Fibroblast of mammary gland (primary cell): ENCODE results near the gene OSTN.
A peak's percentile ranks its signal among the peaks of the same experiment; 100 is the strongest.
"Not testable (repeated sequence)": the region's sequence is repeated elsewhere in the genome, so short reads cannot be mapped to it uniquely, and the experiment has no call there.

Experiments used
- DNase-seq: peaks from one replicate; pipeline ENCODE4 v3.0.0-alpha.2; 2010; ENCODE audit warnings: low read depth
- H3K4me3 ChIP-seq: 2 replicates; pipeline ENCODE4 v1.5.1; 2011; ENCODE audit warnings: low read depth, mild to moderate bottlenecking, low read length, moderate library complexity; ENCODE audit not compliant: control insufficient read depth
- TF ChIP-seq, protein P1 (sequence below): conservative IDR thresholded peaks from 2 replicates; pipeline ENCODE4 v1.5.1; 2011; ENCODE audit warnings: low read depth, low read length, inconsistent platforms; ENCODE audit not compliant: control insufficient read depth, insufficient read depth

Gene OSTN

DNA sequence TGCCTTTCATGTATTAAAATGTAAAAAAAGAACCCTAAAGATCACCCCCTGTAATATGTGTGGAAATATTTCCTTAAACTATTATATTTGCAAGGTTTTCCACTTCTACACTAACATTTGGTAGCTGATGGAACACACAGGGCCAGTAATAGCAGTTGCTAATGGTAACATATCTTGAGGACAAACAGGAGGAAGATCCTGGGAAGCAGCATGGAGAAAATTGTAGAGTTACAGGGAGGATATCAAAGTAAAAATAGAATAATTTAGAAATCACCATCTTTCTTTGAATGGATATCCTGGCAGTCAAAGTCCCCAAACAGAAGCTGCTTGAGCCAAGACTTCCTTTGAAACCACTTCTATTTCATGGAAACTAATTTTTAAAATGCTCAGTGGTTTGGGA lies 29.5 kb upstream of the OSTN start:
- TF ChIP-seq, protein P1, sequence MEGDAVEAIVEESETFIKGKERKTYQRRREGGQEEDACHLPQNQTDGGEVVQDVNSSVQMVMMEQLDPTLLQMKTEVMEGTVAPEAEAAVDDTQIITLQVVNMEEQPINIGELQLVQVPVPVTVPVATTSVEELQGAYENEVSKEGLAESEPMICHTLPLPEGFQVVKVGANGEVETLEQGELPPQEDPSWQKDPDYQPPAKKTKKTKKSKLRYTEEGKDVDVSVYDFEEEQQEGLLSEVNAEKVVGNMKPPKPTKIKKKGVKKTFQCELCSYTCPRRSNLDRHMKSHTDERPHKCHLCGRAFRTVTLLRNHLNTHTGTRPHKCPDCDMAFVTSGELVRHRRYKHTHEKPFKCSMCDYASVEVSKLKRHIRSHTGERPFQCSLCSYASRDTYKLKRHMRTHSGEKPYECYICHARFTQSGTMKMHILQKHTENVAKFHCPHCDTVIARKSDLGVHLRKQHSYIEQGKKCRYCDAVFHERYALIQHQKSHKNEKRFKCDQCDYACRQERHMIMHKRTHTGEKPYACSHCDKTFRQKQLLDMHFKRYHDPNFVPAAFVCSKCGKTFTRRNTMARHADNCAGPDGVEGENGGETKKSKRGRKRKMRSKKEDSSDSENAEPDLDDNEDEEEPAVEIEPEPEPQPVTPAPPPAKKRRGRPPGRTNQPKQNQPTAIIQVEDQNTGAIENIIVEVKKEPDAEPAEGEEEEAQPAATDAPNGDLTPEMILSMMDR, result no peak
- no peak overlapping the region for H3K4me3 ChIP-seq
- DNase-seq, result no peak

DNA sequence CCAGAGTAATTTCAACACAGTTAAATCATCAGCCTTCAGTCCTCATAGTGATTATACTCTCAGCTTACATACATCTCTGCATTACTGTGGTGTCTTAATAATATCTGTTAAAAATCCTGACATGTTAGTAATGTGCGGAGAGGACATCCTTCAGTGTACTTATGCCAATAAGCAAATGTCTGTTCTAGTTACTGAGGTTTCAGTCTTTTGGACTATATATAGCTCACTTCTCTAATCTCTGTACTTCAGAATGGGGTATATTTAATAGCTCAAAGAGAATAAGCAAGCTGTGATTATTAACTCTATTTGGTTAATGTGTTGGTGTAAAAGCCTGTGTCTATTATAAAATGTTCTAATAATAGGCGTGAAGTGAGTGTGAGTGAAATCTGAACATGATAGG lies 28.9 kb upstream of the OSTN start:
- peak; percentile 1 for DNase-seq
- no peak overlapping the region for H3K4me3 ChIP-seq
- TF ChIP-seq, protein P1, result no peak

DNA sequence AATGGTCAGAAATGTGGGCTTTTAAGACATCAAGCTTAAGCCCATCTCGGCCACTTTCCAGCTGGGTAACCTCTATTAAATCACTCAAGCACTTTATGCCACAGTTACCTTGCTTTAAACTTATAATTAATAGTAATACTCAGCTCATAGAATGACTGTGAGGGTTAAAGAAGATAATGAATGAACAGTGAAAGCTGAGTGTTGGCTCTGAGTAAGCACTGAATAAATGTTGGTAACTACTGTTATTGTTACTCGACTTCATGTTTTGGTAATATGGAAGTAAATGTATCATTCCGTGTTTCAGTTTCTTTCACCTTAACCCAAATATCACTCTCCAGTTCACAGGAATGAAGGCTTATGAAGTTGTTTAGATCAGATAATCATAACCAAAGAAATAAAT lies 23.9 kb upstream of the OSTN start:
- TF ChIP-seq, protein P1, result no peak
- no peak for DNase-seq
- no peak overlapping the region for H3K4me3 ChIP-seq

DNA sequence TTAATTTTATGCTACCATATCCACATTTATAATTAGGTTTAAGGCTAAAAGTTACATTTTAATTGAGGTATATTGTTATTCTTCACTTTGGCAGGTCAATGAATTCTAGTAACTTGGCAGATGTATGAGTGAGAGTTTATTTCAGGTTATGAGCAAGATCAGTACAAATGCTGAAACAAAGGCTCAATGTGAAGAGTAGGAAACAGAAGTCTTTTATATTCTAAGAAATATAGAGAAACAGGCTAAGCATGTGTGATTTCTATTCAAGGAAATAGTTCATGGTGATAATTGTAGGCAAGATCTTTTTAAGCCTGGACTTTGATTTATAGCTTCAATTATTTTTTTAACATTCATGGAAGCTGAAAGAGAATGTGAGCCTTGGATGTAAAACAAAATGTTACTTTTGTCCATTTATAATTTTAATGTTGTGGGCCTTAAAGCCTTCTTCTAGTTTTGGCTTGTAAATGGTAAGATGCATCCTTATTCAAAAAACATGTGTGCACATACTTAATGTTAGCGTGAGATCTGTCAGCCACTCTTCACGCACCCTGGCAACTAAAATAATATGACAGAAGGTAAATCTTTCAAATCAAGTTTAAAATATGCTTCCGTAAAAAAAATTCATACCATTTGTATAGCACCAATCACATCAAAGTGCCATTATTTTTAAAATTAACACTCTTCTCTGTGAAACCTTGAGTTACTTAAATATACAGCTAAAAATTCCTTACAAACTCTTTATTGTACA lies 22.8 kb upstream of the OSTN start:
- no peak for DNase-seq
- TF ChIP-seq, protein P1, result no peak
- H3K4me3 ChIP-seq, result no peak overlapping the region

DNA sequence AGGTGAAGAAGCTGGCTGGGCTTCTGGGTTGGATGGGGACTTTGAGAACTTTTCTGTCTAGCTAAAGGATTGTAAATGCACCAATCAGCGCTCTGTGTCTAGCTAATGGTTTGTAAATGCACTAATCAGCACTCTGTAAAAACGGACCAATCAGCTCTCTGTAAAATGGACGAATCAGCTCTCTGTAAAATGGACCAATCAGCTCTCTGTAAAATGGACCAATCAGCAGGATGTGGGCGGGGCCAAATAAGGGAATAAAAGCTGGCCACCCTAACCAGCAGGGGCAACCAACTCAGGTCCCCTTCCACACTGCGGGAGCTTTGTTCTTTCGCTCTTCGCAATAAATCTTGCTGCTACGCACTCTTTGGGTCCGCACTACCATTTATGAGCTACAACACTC lies 13.7 kb upstream of the OSTN start:
- not testable (repeated sequence) for H3K4me3 ChIP-seq, DNase-seq

DNA sequence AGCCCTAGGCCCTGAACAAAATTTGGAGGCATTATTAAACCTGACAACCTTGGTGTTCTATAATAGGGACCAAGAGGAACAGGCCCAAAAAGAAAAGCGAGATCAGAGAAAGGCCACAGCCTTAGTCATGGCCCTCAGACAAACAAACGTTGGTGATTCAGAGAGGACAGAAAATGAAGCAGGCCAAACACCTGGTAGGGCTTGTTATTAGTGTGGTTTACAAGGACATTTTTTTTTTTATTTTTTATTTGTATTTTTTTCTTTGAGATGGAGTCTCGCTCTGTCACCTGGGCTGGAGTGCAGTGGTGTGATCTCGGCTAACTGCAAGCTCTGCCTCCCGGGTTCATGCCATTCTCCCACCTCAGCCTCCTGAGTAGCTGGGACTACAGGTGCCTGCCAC lies 10.8 kb upstream of the OSTN start:
- peak; percentile 21 for DNase-seq
- H3K4me3 ChIP-seq, result not testable (repeated sequence)

DNA sequence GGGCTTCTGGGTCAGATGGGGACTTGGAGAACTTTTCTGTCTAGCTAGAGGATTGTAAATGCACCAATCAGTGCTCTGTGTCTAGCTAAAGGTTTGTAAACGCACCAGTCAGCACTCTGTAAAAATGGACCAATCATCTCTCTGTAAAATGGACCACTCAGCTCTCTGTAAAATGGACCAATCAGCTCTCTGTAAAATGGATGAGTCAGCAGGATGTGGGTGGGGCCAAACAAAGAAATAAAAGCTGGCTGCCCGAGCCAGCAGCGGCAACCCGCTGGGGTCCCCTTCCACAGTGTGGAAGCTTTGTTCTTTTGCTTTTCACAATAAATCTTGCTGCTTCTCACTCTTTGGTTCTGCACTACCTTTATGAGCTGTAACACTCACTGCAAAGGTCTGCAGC lies 6.8 kb upstream of the OSTN start:
- not testable (repeated sequence) for H3K4me3 ChIP-seq, DNase-seq

DNA sequence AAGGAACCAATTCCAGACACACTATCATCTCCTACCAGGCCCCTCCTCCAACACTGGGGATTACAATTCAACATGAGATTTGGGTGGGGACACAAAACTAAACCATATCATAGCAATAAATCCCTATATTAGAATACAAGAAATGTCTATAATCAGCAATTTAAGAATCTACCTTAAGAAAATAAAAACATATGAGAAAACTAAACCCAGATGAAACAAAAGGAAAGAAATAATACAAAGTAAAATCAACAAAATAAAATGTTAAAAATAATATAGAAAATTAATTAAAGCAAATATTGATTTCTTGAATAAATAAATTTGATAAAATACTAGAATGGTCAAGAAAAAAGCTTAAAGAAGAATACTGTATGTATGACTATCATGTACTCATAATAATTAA lies 6.1 kb upstream of the OSTN start:
- H3K4me3 ChIP-seq, result no peak overlapping the region
- DNase-seq, result no peak
- TF ChIP-seq, protein P1, result no peak
